HG03520 (cell line): Measurements from ENCODE around the gene GRAMD4.

ENCODE experiments used
- ATAC-seq: cut with Tn5 transposase; IDR thresholded peaks from one replicate; pipeline ENCODE4 v1.9.1; 2021; ENCODE audit warnings: mild to moderate bottlenecking, moderate library complexity; ENCODE audit not compliant: unreplicated experiment

The GRAMD4 gene

DNA sequence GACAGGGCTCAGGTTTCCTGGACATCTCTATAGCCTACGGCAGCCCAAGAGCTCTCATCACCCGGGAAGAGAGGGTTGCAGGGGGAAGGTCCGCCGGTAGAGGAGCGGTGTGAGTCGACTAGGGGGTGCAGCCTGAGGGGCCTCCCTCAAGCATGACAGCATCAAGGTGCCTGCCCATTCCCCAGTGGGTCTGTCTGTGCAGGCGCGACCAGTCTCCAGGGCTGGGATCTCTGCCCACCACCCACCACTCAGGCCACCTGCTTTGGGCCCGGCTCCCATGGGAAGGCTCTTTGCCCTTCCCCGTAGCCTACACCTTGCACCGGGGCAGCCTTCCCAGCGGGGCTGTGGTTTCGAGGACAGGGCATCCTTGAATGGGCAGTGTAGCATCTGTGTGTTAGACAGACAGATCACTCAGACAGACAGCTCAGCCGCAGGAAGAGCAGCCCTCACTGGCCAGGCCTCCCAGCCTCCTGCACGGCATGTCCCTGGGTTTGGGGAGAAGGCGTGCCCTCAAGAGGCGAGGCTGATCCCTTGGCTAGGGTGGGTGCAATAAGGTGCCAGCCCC, 88.7 kb downstream of the GRAMD4 start:
- no peak for ATAC-seq

- no peak for ATAC-seq
Measured at GRCh38 chr22:46710806-46711205, 90.6 kb downstream of the GRAMD4 start.

GRCh38 chr22:46712288-46712687, 92.1 kb downstream of the GRAMD4 start:
- ATAC-seq: no peak

GRCh38 chr22:46714550-46714949, 94.4 kb downstream of the GRAMD4 start:
- ATAC-seq: no peak

- no peak for ATAC-seq
Measured at GRCh38 chr22:46719921-46720320, 99.7 kb downstream of the GRAMD4 start.

- no peak for ATAC-seq
Measured at GRCh38 chr22:46721501-46722085, 101.4 kb downstream of the GRAMD4 start.

GRCh38 chr22:46723882-46724281, 103.7 kb downstream of the GRAMD4 start:
- no peak for ATAC-seq

DNA sequence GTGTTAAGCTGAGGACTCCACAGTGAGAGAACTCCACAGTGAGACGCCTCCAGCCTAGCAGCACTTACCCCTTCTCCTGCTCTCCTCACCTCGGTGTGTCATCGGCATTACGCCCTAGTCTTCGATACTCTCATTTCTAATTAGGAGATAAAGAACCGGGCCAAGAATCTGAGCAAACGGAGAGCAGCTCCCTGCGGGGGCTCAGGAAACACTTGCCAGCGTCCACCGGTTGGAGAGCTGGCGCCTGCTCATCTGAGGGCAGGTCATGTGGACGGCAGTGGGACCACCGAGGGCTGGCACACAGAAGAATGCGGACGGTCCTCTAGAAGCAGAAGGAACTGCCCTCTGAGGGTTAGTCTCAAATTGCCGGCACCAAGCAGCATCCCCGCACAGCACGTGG, 104.9 kb downstream of the GRAMD4 start:
- no peak for ATAC-seq

DNA sequence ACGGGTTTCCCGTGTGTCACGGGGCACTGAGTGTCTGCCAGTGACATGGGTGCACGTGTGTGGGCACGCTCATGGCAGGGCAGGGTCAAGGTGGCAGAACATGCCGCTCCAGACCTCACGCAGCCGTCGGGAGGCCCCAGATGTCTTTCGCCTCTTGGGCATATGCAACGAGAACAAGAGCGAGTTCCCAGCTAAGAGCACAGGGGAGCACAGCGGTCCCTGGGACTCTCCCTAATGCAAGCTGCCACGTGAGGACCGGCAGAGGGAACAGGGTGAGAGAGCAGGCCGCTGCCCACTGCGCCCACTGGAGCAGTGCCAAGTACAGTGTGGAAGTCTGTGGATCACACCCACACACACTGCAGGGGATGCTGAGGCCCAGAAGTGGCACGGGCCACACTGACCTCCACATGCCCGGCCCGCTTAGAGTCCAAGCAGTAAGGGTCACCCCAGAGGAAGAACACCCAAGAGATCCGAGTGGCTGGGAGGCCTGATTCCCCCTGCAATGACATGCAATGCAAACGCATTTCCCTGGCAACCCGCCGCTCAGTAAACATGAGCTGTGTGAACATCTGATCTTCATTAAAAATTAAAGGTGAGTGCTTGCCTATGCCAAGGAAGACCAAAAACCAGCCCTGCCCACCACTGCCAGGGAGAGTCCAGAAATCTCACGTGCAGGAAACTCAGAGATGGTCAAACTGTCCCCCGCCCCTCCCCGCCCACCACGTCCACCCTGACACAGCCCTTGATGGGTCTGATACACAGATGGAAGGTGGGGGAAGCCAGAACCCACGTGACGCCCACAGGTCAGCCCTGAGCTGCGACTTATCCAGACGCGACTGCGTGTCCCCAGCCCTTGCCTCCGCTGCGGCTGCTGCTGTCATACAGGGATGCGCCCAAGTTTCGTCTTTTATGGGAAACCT, 106.1 kb downstream of the GRAMD4 start:
- no peak for ATAC-seq

GRCh38 chr22:46726986-46727317, 106.8 kb downstream of the GRAMD4 start:
- ATAC-seq: no peak

GRCh38 chr22:46727813-46728364, 107.7 kb downstream of the GRAMD4 start:
- no peak for ATAC-seq

GRCh38 chr22:46728470-46728869, 108.3 kb downstream of the GRAMD4 start:
- no peak for ATAC-seq
